H9 (cell line): ENCODE data around the gene SHB. TPM values are rescaled to one million over a fixed set of nuclear protein-coding genes. Genes with fewer than 3 reads are reported as not detected.

ENCODE experiments used
- DNase-seq: peaks from one replicate; pipeline ENCODE4 v3.0.0-alpha.2; 2017
- H2AFZ ChIP-seq: one replicate; pipeline ENCODE4 v1.6.1; 2013; ENCODE audit warnings: mild to moderate bottlenecking, low read length, control low read depth, moderate library complexity
- H2AK5ac ChIP-seq: 2 replicates; pipeline ENCODE4 v1.6.1; 2013; ENCODE audit warnings: low read length, control low read depth, mixed read lengths; ENCODE audit not compliant: insufficient read length
- H2BK120ac ChIP-seq: one replicate; pipeline ENCODE4 v1.6.1; 2013; ENCODE audit warnings: low read depth, mild to moderate bottlenecking, low read length, control low read depth, inconsistent platforms; ENCODE audit not compliant: poor library complexity, severe bottlenecking
- H2BK12ac ChIP-seq: 2 replicates; pipeline ENCODE4 v1.6.1; 2013; ENCODE audit warnings: low read length, control low read depth, mixed read lengths, low read depth; ENCODE audit not compliant: insufficient read length
- H2BK15ac ChIP-seq: 2 replicates; pipeline ENCODE4 v1.6.1; 2013; ENCODE audit warnings: low read depth, low read length, control low read depth
- H2BK20ac ChIP-seq: one replicate; pipeline ENCODE4 v1.6.1; 2013; ENCODE audit warnings: low read depth, mild to moderate bottlenecking, low read length, control low read depth, inconsistent platforms; ENCODE audit not compliant: poor library complexity, severe bottlenecking
- H2BK5ac ChIP-seq: 2 replicates; pipeline ENCODE4 v1.6.1; 2013; ENCODE audit warnings: low read length, control low read depth, mixed read lengths; ENCODE audit not compliant: insufficient read length
- H3K14ac ChIP-seq: 2 replicates; pipeline ENCODE4 v1.6.1; 2013; ENCODE audit warnings: low read length, control low read depth; ENCODE audit not compliant: insufficient read depth
- H3K18ac ChIP-seq: 2 replicates; pipeline ENCODE4 v1.6.1; 2013; ENCODE audit warnings: low read depth, mild to moderate bottlenecking, mixed read lengths, low read length, control low read depth; ENCODE audit not compliant: insufficient read length
- H3K23ac ChIP-seq: 2 replicates; pipeline ENCODE4 v1.6.1; 2013; ENCODE audit warnings: low read length, control low read depth, mixed read lengths, low read depth; ENCODE audit not compliant: insufficient read length
- H3K23me2 ChIP-seq: 2 replicates; pipeline ENCODE4 v1.6.1; 2013; ENCODE audit warnings: low read depth, mild to moderate bottlenecking, mixed read lengths, low read length, control low read depth; ENCODE audit not compliant: insufficient read length, poor library complexity, severe bottlenecking
- H3K27ac ChIP-seq: 2 replicates; pipeline ENCODE4 v1.5.1; 2013; ENCODE audit warnings: low read length, control low read depth, mixed read lengths, low read depth; ENCODE audit not compliant: insufficient read length
- H3K27me3 ChIP-seq: 2 replicates; pipeline ENCODE4 v1.6.1; 2013; ENCODE audit warnings: low read length, control low read depth, inconsistent platforms; ENCODE audit not compliant: insufficient read depth
- H3K4ac ChIP-seq: 2 replicates; pipeline ENCODE4 v1.6.1; 2013; ENCODE audit warnings: low read depth, mild to moderate bottlenecking, control low read depth, inconsistent platforms, low read length, moderate library complexity
- H3K4me1 ChIP-seq: 2 replicates; pipeline ENCODE4 v1.6.1; 2013; ENCODE audit warnings: low read length, control low read depth, inconsistent platforms; ENCODE audit not compliant: insufficient read depth
- H3K4me2 ChIP-seq: 2 replicates; pipeline ENCODE4 v1.6.1; 2013; ENCODE audit warnings: low read length, control low read depth, mixed read lengths; ENCODE audit not compliant: insufficient read length, insufficient read depth
- H3K56ac ChIP-seq: 2 replicates; pipeline ENCODE4 v1.6.1; 2013; ENCODE audit warnings: low read depth, mild to moderate bottlenecking, mixed read lengths, low read length, control low read depth; ENCODE audit not compliant: insufficient read length
- H3K79me1 ChIP-seq: 2 replicates; pipeline ENCODE4 v1.6.1; 2013; ENCODE audit warnings: low read depth, mild to moderate bottlenecking, moderate library complexity, low read length, control low read depth, inconsistent platforms; ENCODE audit not compliant: insufficient read depth, poor library complexity, severe bottlenecking
- H3K79me2 ChIP-seq: 2 replicates; pipeline ENCODE4 v1.6.1; 2013; ENCODE audit warnings: low read length, control low read depth, inconsistent platforms; ENCODE audit not compliant: insufficient read depth
- H3K9ac ChIP-seq: 2 replicates; pipeline ENCODE4 v1.6.1; 2013; ENCODE audit warnings: low read length, control low read depth, mixed read lengths; ENCODE audit not compliant: insufficient read length; ENCODE audit errors: extremely low read depth
- H3K9me3 ChIP-seq: one replicate; pipeline ENCODE4 v1.6.1; 2013; ENCODE audit warnings: low read depth, low read length, inconsistent platforms; ENCODE audit not compliant: control insufficient read depth
- H3T11ph ChIP-seq: one replicate; pipeline ENCODE4 v1.6.1; 2013; ENCODE audit warnings: mild to moderate bottlenecking, low read length, control low read depth, inconsistent platforms
- H4K20me1 ChIP-seq: one replicate; pipeline ENCODE4 v1.6.1; 2013; ENCODE audit not compliant: control insufficient read depth, insufficient read length, insufficient read depth
- H4K5ac ChIP-seq: 2 replicates; pipeline ENCODE4 v1.6.1; 2013; ENCODE audit warnings: low read depth, mild to moderate bottlenecking, mixed read lengths, low read length, control low read depth; ENCODE audit not compliant: insufficient read length
- H4K8ac ChIP-seq: replicated peaks from 2 replicates; pipeline ENCODE4 v1.6.1; 2013; ENCODE audit warnings: low read length, control low read depth, mixed read lengths, low read depth; ENCODE audit not compliant: insufficient read length
- H4K91ac ChIP-seq: 2 replicates; pipeline ENCODE4 v1.6.1; 2013; ENCODE audit warnings: low read depth, mild to moderate bottlenecking, moderate library complexity, mixed read lengths, low read length, control low read depth; ENCODE audit not compliant: insufficient read length
- H3K27ac Mint-ChIP-seq, 3 experiments: 2 replicates in 2 of 3; 3 replicates in 1 of 3; pipeline ENCODE4 v1.8.0; 2020 to 2021; ENCODE audit warnings: mixed read lengths in 3 of 3, mild to moderate bottlenecking in 1 of 3, moderate library complexity in 1 of 3
- H3K27me3 Mint-ChIP-seq: 2 replicates; pipeline ENCODE4 v1.8.0; 2021; ENCODE audit warnings: low read depth, mild to moderate bottlenecking, moderate library complexity, mixed read lengths
- H3K36me3 Mint-ChIP-seq, 3 experiments: 2 replicates in 2 of 3; 3 replicates in 1 of 3; pipeline ENCODE4 v1.8.0; 2020 to 2021; ENCODE audit warnings: low read depth in 3 of 3, mixed read lengths in 3 of 3; ENCODE audit not compliant: insufficient read depth in 1 of 3
- H3K4me1 Mint-ChIP-seq, 2 experiments: 2 replicates each; pipeline ENCODE4 v1.8.0; 2020; ENCODE audit warnings: mixed read lengths in 2 of 2
- H3K4me3 Mint-ChIP-seq, 2 experiments: 2 replicates in 1 of 2; 3 replicates in 1 of 2; pipeline ENCODE4 v1.8.0; 2020 to 2021; ENCODE audit warnings: mild to moderate bottlenecking in 2 of 2, mixed read lengths in 2 of 2, moderate library complexity in 1 of 2
- H3K9me3 Mint-ChIP-seq, 2 experiments: 2 replicates in 1 of 2; 3 replicates in 1 of 2; pipeline ENCODE4 v1.8.0; 2020; ENCODE audit warnings: mild to moderate bottlenecking in 2 of 2, mixed read lengths in 2 of 2, moderate library complexity in 1 of 2
- CTCF ChIP-seq: fragments of 200-600 bp; sonication (generic); conservative IDR thresholded peaks from 3 replicates; pipeline ENCODE4 v1.8.0; 2021; ENCODE audit warnings: antibody characterized with exemption, mild to moderate bottlenecking
- WGBS: extraction: QIAGEN DNeasy Blood & Tissue Kit; methylation state at CpG from one replicate; pipeline ENCODE4 v1.1.7; 2013; ENCODE audit warnings: missing lambda C conversion rate, low lambda C conversion rate, mixed read lengths; ENCODE audit not compliant: insufficient read length; ENCODE audit errors: extremely low coverage; 5-methylcytosine and 5-hydroxymethylcytosine counted together
- total RNA-seq: library from RNA; stranded (reverse); gene quantifications from 2 replicates; pipeline ENCODE4 v1.2.1, GENCODE V29; 2021

SHB gene
- total RNA-seq, 1 experiment from 2014 or later = 14.6 TPM

GRCh38 chr9:38042626-38043357 is 26.2 kb downstream of the SHB start:
- no peaks in the 10 kb centered on the region; the same call in none of the 2 replicates for H3K27me3 Mint-ChIP-seq
- H4K8ac ChIP-seq = no peak overlapping the region
- no peak overlapping the region for H3K23ac ChIP-seq
- H3K18ac ChIP-seq = no peak overlapping the region
- no peak overlapping the region for H2BK15ac ChIP-seq
- no peak overlapping the region for H3T11ph ChIP-seq
- H3K27ac ChIP-seq = no peak overlapping the region
- H3K4me3 Mint-ChIP-seq = no peak overlapping the region
- H3K4me1 Mint-ChIP-seq = peaks cover 63 to 67% of the 10 kb centered on the region in 2 experiments
- TF ChIP-seq CTCF = no peak
- no CpG with 5 or more reads among the region's 8 CpGs for WGBS
- no peaks in the 10 kb centered on the region for H4K20me1 ChIP-seq
- no peak overlapping the region for H2BK20ac ChIP-seq
- no peak overlapping the region for H2BK120ac ChIP-seq
- H2AFZ ChIP-seq = no peak overlapping the region
- no peak overlapping the region for H2BK5ac ChIP-seq
- H3K4me2 ChIP-seq = no peak overlapping the region
- H3K79me1 ChIP-seq = no peaks in the 10 kb centered on the region
- peak overlapping the region; percentile 9 to 95 (median 72); a peak in 6 of 7 replicates for H3K27ac Mint-ChIP-seq
- H3K9me3 ChIP-seq = no peaks in the 10 kb centered on the region
- H3K56ac ChIP-seq = no peak overlapping the region
- H3K4ac ChIP-seq = no peak overlapping the region
- peaks cover 0 to 3% (median 2%) of the 10 kb centered on the region in 3 experiments; a peak in 2 of 7 replicates for H3K36me3 Mint-ChIP-seq
- H2AK5ac ChIP-seq = no peak overlapping the region
- no peak overlapping the region for H2BK12ac ChIP-seq
- H4K5ac ChIP-seq = no peak overlapping the region
- H3K4me1 ChIP-seq = peaks cover 9% of the 10 kb centered on the region; the same call in 1 of the 2 replicates
- no peaks in the 10 kb centered on the region; the same call in 1 of the 2 replicates for H3K79me2 ChIP-seq
- H3K23me2 ChIP-seq = no peaks in the 10 kb centered on the region
- no peak for DNase-seq
- H4K91ac ChIP-seq = no peak overlapping the region
- H3K9ac ChIP-seq = no peak overlapping the region
- no peaks in the 10 kb centered on the region for H3K9me3 Mint-ChIP-seq
- no peaks in the 10 kb centered on the region for H3K27me3 ChIP-seq
- H3K14ac ChIP-seq = peak overlapping the region; percentile 34; the same call in 1 of the 2 replicates
